Ascending aorta (tissue), 2 donors: ENCODE data around the gene ZNF423. TPM values are rescaled to one million over a fixed set of nuclear protein-coding genes. Genes with fewer than 3 reads are reported as not detected.

Source experiments
- DNase-seq, 2 donors: peaks; one replicate each; pipeline ENCODE4 v3.0.0-alpha.2; 2019; ENCODE audit warnings: low spot score in 2 of 2
- H3K27ac ChIP-seq, 2 donors: fragments of 200-600 bp; sonication (generic); one replicate each; pipeline ENCODE4 v1.5.1; 2016 to 2017; ENCODE audit warnings: mild to moderate bottlenecking in 1 of 2
- H3K27me3 ChIP-seq: fragments of 200-600 bp; sonication (generic); one replicate; pipeline ENCODE4 v1.5.1; 2017
- H3K36me3 ChIP-seq, 2 donors: fragments of 200-600 bp; sonication (generic); one replicate each; pipeline ENCODE4 v1.5.1; 2016
- H3K4me1 ChIP-seq, 2 donors: fragments of 200-600 bp; sonication (generic); one replicate each; pipeline ENCODE4 v1.5.1; 2016 to 2017; ENCODE audit warnings: mild to moderate bottlenecking in 1 of 2
- H3K4me3 ChIP-seq, 2 donors: fragments of 200-600 bp; sonication (generic); one replicate each; pipeline ENCODE4 v1.5.1; 2016 to 2017; ENCODE audit warnings: mild to moderate bottlenecking in 1 of 2
- H3K9me3 ChIP-seq, 2 donors: fragments of 200-600 bp; sonication (generic); one replicate each; pipeline ENCODE4 v1.5.1; 2016
- intact Hi-C: fragments of 100-400 bp; cut with DNase I; formaldehyde crosslinking; loops from one replicate; pipeline ENCODE4 v1.15.1; 2023
- total RNA-seq: library from RNA; depleted of rRNA; stranded (reverse); fragments of >200 nt; gene quantifications from one replicate; pipeline ENCODE4 v1.1.0, GENCODE V29; 2016
- TF ChIP-seq, protein P1 (sequence below), 3 experiments: fragments of 200-600 bp in 2 of 3; fragments of 450-650 bp in 1 of 3; sonication (generic) in 2 of 3; IDR thresholded peaks; one replicate each; pipeline ENCODE4 v1.5.1; 2016 to 2019; ENCODE audit warnings: antibody characterized with exemption in 3 of 3, mild to moderate bottlenecking in 1 of 3, moderate library complexity in 1 of 3

The ZNF423 gene
- total RNA-seq, 1 donor from 2014 or later: 42.9 TPM

DNA sequence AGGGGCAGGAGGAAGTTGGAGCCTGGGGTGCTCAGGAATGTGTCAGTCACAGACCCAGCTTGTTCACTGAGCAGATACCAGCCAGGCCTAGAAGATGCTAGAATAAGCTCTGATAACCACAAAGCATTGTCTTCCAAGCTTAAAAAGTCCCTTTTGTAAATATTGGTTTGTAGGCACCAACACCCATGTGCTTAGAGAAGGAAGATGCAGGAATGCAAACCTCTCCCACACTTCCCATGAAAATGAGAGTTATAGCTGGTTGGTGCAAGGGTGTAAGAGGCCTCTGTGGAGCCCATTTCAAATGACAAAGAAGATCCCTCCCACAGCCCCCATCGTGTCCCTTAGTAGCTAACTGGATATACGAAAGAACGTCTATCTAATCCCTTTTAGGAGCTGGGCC is 272.0 kb downstream of the ZNF423 start:
- no peak for DNase-seq
- H3K4me3 ChIP-seq: no peak overlapping the region
- H3K27me3 ChIP-seq: no peaks in the 10 kb centered on the region
- H3K27ac ChIP-seq: no peak overlapping the region
- H3K36me3 ChIP-seq: no peaks in the 10 kb centered on the region
- intact Hi-C loops: no loop called here
- peaks cover 0 to 4% of the 10 kb centered on the region in 2 donors for H3K4me1 ChIP-seq
- TF ChIP-seq, protein P1, sequence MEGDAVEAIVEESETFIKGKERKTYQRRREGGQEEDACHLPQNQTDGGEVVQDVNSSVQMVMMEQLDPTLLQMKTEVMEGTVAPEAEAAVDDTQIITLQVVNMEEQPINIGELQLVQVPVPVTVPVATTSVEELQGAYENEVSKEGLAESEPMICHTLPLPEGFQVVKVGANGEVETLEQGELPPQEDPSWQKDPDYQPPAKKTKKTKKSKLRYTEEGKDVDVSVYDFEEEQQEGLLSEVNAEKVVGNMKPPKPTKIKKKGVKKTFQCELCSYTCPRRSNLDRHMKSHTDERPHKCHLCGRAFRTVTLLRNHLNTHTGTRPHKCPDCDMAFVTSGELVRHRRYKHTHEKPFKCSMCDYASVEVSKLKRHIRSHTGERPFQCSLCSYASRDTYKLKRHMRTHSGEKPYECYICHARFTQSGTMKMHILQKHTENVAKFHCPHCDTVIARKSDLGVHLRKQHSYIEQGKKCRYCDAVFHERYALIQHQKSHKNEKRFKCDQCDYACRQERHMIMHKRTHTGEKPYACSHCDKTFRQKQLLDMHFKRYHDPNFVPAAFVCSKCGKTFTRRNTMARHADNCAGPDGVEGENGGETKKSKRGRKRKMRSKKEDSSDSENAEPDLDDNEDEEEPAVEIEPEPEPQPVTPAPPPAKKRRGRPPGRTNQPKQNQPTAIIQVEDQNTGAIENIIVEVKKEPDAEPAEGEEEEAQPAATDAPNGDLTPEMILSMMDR (IDR thresholded peaks at IDR 0.05): no peak
- H3K9me3 ChIP-seq: no peaks in the 10 kb centered on the region

DNA sequence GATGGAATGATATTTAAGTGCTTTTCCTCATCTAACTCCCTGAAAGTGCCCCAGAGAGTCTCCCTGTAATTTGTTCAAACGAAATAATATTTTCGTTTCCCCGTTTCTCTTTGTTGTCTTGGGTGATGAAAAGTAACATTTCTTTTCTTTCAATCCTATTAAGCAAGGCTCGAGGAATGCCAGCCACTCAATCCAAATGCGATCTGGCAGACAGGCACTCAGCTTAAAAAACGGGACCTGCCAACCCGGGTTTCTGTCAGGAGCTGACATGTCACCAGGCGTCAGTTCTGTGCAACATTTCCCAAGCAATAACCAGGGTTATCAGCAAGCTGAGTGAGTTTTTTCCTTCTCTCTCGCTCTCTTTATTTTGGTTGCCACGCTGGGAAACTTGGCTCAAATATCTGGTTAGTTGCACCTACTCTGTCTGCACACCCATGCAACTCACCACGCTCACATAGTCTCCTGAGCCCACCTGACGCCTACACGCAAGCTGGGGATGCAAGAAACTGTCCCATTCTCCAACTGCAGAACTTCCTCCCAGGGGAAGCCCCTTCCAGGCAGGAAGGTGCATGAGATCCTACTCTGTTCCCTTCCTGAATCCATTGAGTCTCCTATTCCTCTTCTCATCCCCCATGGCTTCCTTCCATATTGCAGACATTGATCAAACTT is 274.1 kb downstream of the ZNF423 start:
- no peak for DNase-seq
- no peak overlapping the region for H3K4me3 ChIP-seq
- H3K9me3 ChIP-seq: no peaks in the 10 kb centered on the region
- peaks cover 0 to 4% of the 10 kb centered on the region in 2 donors for H3K4me1 ChIP-seq
- no peak overlapping the region for H3K27ac ChIP-seq
- TF ChIP-seq, protein P1 (IDR thresholded peaks at IDR 0.05): no peak
- H3K36me3 ChIP-seq: no peaks in the 10 kb centered on the region
- intact Hi-C loops: no loop called here
- no peaks in the 10 kb centered on the region for H3K27me3 ChIP-seq

DNA sequence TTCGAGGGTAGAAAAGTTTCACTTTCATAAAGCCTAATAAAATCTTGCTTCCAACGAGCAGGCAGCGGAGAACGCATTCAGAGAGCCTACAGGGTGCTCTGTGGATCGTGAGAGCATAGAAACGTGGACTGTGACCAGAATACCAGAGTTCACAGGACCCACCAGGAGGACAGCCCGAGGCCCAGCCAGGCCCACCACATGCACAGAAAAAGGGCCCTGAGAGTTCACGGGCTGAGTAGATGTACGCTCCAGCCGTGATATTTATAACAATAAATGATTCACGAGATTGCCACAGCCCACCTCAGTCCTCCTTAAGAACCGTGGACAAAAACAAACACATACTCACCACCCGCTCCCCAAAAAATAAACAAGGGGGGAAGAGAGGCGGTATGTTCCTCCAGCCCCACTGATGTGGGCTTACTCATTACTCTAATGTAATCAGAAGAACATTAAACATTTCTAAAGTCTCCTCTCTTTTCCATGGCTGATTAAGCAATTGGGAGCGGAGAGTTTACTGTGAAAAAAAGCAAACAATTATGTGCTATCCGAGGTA is 275.1 kb downstream of the ZNF423 start:
- Histone ChIP-seq H3K27ac (no peak overlapping the region), H3K36me3 (no peaks in the 10 kb centered on the region), H3K27me3 (no peaks in the 10 kb centered on the region), H3K4me3 (no peak overlapping the region), H3K9me3 (no peaks in the 10 kb centered on the region), H3K4me1 (peaks cover 0 to 4% of the 10 kb centered on the region in 2 donors)
- TF ChIP-seq, protein P1 (IDR thresholded peaks at IDR 0.05): no peak
- no peak for DNase-seq
- intact Hi-C loops: no loop called here

DNA sequence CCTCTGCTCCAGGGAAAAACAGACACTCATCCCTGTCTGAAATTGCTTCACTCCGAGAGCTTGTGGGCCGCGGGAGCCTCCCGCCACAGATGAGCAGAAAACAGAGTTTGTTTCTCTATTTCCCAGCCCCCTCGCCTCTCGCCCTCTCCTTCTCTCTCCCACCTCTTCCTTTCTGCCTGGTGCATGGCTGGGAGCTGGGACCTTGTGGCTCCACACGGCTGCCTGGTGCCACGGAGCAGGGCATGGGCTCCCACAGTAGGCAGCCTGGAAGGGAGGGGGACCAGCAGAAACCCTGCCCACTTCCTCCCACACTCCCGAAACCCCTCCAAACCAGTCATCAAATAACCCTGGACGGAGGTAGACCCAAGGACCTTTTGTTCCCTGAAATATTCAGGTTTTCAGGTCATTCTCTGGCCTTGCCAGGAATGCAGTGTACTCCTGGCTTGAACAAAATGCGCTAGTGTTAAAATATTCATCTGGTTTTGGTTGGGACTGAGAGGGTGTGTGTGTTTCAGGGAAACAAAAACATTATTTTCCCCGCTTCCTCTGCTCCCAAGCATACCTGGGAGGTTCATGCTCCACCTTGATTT is 277.4 kb downstream of the ZNF423 start:
- Histone ChIP-seq H3K4me1 (peaks cover 0 to 4% of the 10 kb centered on the region in 2 donors), H3K4me3 (no peak overlapping the region), H3K27ac (no peak overlapping the region), H3K27me3 (no peaks in the 10 kb centered on the region), H3K9me3 (no peaks in the 10 kb centered on the region), H3K36me3 (no peaks in the 10 kb centered on the region)
- intact Hi-C loops: no loop called here
- DNase-seq: no peak
- TF ChIP-seq, protein P1 (IDR thresholded peaks at IDR 0.05): no peak

DNA sequence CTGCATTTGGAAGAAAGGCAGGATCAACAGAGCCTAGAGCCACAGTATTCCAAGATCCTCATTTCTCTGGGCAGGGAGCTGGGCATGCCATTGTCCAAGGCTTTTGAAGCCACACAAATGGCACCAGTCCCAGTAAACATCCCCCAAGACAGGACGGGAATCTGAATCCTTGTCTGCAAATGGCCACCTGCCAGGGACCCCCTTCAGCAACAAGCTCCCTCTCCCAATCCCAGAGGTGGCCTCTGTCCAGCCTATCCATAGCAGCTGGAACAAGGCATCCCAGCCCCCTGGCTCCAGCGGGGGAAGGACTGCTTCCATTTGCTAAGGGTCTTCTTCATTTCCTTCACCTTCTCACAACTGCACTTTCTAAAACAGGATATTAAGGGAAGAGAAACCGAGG is 277.9 kb downstream of the ZNF423 start:
- Histone ChIP-seq H3K36me3 (no peaks in the 10 kb centered on the region), H3K27ac (no peak overlapping the region), H3K27me3 (no peaks in the 10 kb centered on the region), H3K4me1 (peaks cover 0 to 4% of the 10 kb centered on the region in 2 donors), H3K9me3 (no peaks in the 10 kb centered on the region), H3K4me3 (no peak overlapping the region)
- intact Hi-C loops: no loop called here
- TF ChIP-seq, protein P1 (IDR thresholded peaks at IDR 0.05): no peak
- DNase-seq: no peak
